Stimulated activated CD4-positive, alpha-beta T cell treated with anti-CD3 and anti-CD28 coated beads, Interleukin-1b, Interleukin-23, amount 100 ng/mL, for 24 hours (primary cell): Measurements from ENCODE around the gene FASTKD2.
"Not testable (repeated sequence)": the region's sequence is repeated elsewhere in the genome, so short reads cannot be mapped to it uniquely, and the experiment has no call there.

ENCODE experiments used
- DNase-seq, 4 experiments: peaks; one replicate each; pipeline ENCODE4 v3.0.0-alpha.2; 2020; ENCODE audit warnings: low read depth in 4 of 4, low spot score in 1 of 4

The FASTKD2 gene

GRCh38 chr2:206790311-206790935 lies 25.0 kb downstream of the FASTKD2 start:
- DNase-seq = no peak

GRCh38 chr2:206792645-206793044 lies 27.2 kb downstream of the FASTKD2 start:
- no peak for DNase-seq

- DNase-seq = no peak
Measured at GRCh38 chr2:206797376-206797775, 32.0 kb downstream of the FASTKD2 start.

GRCh38 chr2:206798000-206798399 lies 32.6 kb downstream of the FASTKD2 start:
- DNase-seq = no peak

- no peak for DNase-seq
Measured at GRCh38 chr2:206799083-206799482, 33.7 kb downstream of the FASTKD2 start.

GRCh38 chr2:206800506-206801417 lies 35.4 kb downstream of the FASTKD2 start:
- peak in 1 of 4 experiments; percentile 14 for DNase-seq

- no peak for DNase-seq
Measured at GRCh38 chr2:206801418-206802189, 36.2 kb downstream of the FASTKD2 start.

- no peak for DNase-seq
Measured at GRCh38 chr2:206802654-206803514, 37.5 kb downstream of the FASTKD2 start.

GRCh38 chr2:206804326-206804725 lies 38.9 kb downstream of the FASTKD2 start:
- DNase-seq = no peak

- DNase-seq = no peak
Measured at GRCh38 chr2:206805887-206806607, 40.6 kb downstream of the FASTKD2 start.

GRCh38 chr2:206807624-206808023 lies 42.2 kb downstream of the FASTKD2 start:
- DNase-seq = not testable (repeated sequence)

GRCh38 chr2:206812471-206812870 lies 47.1 kb downstream of the FASTKD2 start:
- DNase-seq = not testable (repeated sequence)

GRCh38 chr2:206814498-206814897 lies 49.1 kb downstream of the FASTKD2 start:
- no peak for DNase-seq

GRCh38 chr2:206820807-206821206 lies 55.4 kb downstream of the FASTKD2 start:
- no peak for DNase-seq

- DNase-seq = no peak
Measured at GRCh38 chr2:206823178-206823577, 57.8 kb downstream of the FASTKD2 start.

GRCh38 chr2:206824087-206824618 lies 58.7 kb downstream of the FASTKD2 start:
- DNase-seq = no peak

GRCh38 chr2:206824993-206825392 lies 59.6 kb downstream of the FASTKD2 start:
- DNase-seq = no peak

- DNase-seq = no peak
Measured at GRCh38 chr2:206831442-206831995, 66.1 kb downstream of the FASTKD2 start.

GRCh38 chr2:206832873-206833272 lies 67.5 kb downstream of the FASTKD2 start:
- no peak for DNase-seq
